Caki2 (cell line): ENCODE data around the gene MSANTD3. TPM values are rescaled to one million over a fixed set of nuclear protein-coding genes. Genes with fewer than 3 reads are reported as not detected.
"Not testable (repeated sequence)": the region's sequence is repeated elsewhere in the genome, so short reads cannot be mapped to it uniquely, and the experiment has no call there.

Source experiments
- DNase-seq: peaks from one replicate; pipeline ENCODE4 v3.0.0-alpha.2; 2015; ENCODE audit warnings: low read depth
- in situ Hi-C: cut with HindIII; loops from 2 replicates; pipeline ENCODE4 v1.10.0; 2016; ENCODE audit warnings: low sequenced_read_pairs, low pct_unique_long_range_greater_than_20kb, mixed read lengths
- total RNA-seq: library from RNA; depleted of rRNA; stranded (reverse); fragments of >200 nt; shearing (Covaris generic); gene quantifications from 2 replicates; pipeline ENCODE4 v1.2.3, GENCODE V29; 2014; ENCODE audit warnings: low replicate concordance; rRNA removed

The MSANTD3 gene
- 66.6 and 90.2 TPM in 2 replicates for total RNA-seq

GRCh38 chr9:100426530-100427365 lies at the start of gene MSANTD3:
Gene MSANTD3 (plus strand): TSS chr9:100427143. CDS start chr9:100441939, 14,796 bp downstream.
- in situ Hi-C loops, result no loop called here
- DNase-seq, result peak; percentile 80

- in situ Hi-C loops, result no loop called here
- no peak for DNase-seq
These were observed 47.1 kb upstream of the MSANTD3 start for GRCh38 chr9:100379862-100380261.

GRCh38 chr9:100392989-100393388 lies 34.0 kb upstream of the MSANTD3 start:
- DNase-seq, in situ Hi-C loops: not testable (repeated sequence)

GRCh38 chr9:100394032-100394695 lies 32.8 kb upstream of the MSANTD3 start:
- in situ Hi-C loops, result no loop called here
- DNase-seq, result no peak

- DNase-seq, result no peak
- in situ Hi-C loops, result no loop called here
These were observed 32.1 kb upstream of the MSANTD3 start for GRCh38 chr9:100394816-100395215.

- no peak for DNase-seq
- in situ Hi-C loops, result no loop called here
These were observed 30.2 kb upstream of the MSANTD3 start for GRCh38 chr9:100396769-100397168.

- no peak for DNase-seq
- in situ Hi-C loops, result no loop called here
These were observed 29.2 kb upstream of the MSANTD3 start for GRCh38 chr9:100397529-100398266.

- DNase-seq, result no peak
- in situ Hi-C loops, result no loop called here
These were observed 25.9 kb upstream of the MSANTD3 start for GRCh38 chr9:100401042-100401441.

GRCh38 chr9:100406962-100407361 lies 20.0 kb upstream of the MSANTD3 start:
- in situ Hi-C loops, result no loop called here
- DNase-seq, result no peak

- in situ Hi-C loops, result no loop called here
These were observed 18.3 kb upstream of the MSANTD3 start for GRCh38 chr9:100408546-100409175.

GRCh38 chr9:100409176-100409556 lies 17.8 kb upstream of the MSANTD3 start:
- in situ Hi-C loops, result no loop called here
- no peak for DNase-seq

More at GRCh38 chr9:100408546-100409175, 18.3 kb upstream of the MSANTD3 start:
- DNase-seq, result no peak

GRCh38 chr9:100411472-100412283 lies 15.3 kb upstream of the MSANTD3 start:
- peak; percentile 86 for DNase-seq
- in situ Hi-C loops, result no loop called here

GRCh38 chr9:100413839-100414420 lies 13.0 kb upstream of the MSANTD3 start:
- in situ Hi-C loops, result no loop called here
- DNase-seq, result no peak

- in situ Hi-C loops, result no loop called here
- DNase-seq, result no peak
These were observed 9.1 kb upstream of the MSANTD3 start for GRCh38 chr9:100417815-100418214.

GRCh38 chr9:100419166-100419565 lies 7.8 kb upstream of the MSANTD3 start:
- in situ Hi-C loops, result no loop called here
- DNase-seq, result no peak

GRCh38 chr9:100421116-100421515 lies 5.8 kb upstream of the MSANTD3 start:
- in situ Hi-C loops, DNase-seq: not testable (repeated sequence)

GRCh38 chr9:100425758-100426157 lies 1.2 kb upstream of the MSANTD3 start:
- DNase-seq, result no peak
- in situ Hi-C loops, result no loop called here
